ENCODE data around the gene LGALS9.

The LGALS9 gene

DNA sequence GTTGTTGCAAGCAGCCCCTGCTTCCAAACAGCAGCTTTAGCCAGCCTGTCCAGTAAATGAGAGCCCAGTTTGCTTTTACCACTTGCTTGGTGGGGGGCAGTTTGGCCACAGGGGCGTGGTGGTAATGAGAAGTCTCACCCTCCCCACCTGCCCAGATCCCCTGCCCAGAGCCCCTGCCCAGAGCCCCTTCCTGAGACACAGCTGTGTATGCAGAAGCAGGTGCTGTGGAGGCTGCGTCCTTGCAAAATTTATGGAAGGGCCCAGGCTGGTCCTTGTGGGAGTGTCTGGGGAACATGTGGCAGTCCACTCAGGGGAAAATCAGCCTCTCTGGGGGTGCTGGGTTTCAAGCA lies 27.6 kb upstream of the LGALS9 start:
- no peak for DNase-seq (ENCODE audit: low read depth in 2 of 2)

- no peak for DNase-seq (ENCODE audit: low read depth in 2 of 2)
These were observed 26.9 kb upstream of the LGALS9 start for GRCh38 chr17:27603880-27604794.

- no peak for DNase-seq (ENCODE audit: low read depth in 2 of 2)
These were observed 25.6 kb upstream of the LGALS9 start for GRCh38 chr17:27605409-27605808.

DNA sequence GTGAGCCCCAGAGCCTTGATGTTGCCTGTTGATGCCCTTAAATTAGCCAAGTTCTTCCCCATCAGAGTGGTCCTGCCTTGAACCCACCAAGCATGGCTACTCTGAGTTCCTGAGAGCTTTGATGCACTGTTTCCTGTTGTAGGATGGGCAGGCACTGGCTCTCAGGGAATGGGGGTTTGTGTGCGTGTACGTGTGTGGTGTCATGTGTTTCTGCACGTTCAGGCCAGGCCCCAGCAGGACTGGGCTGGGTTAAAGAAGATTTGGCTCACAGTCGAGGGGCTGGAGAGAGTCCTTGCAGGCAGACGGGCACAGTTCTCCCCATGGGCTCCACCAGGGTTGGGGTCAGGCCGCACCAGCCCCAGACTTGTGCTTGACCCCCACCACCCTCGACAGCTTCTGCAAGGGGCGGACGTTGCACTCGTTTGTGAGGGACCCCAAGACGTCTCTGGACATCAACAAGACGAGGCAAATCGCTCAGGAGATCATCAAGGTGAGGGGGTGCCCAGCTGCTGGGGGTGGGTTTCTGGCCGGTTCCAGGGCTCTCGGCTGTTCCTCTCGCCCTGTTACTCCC lies 23.4 kb upstream of the LGALS9 start:
- no peak for DNase-seq (ENCODE audit: low read depth in 2 of 2)

DNA sequence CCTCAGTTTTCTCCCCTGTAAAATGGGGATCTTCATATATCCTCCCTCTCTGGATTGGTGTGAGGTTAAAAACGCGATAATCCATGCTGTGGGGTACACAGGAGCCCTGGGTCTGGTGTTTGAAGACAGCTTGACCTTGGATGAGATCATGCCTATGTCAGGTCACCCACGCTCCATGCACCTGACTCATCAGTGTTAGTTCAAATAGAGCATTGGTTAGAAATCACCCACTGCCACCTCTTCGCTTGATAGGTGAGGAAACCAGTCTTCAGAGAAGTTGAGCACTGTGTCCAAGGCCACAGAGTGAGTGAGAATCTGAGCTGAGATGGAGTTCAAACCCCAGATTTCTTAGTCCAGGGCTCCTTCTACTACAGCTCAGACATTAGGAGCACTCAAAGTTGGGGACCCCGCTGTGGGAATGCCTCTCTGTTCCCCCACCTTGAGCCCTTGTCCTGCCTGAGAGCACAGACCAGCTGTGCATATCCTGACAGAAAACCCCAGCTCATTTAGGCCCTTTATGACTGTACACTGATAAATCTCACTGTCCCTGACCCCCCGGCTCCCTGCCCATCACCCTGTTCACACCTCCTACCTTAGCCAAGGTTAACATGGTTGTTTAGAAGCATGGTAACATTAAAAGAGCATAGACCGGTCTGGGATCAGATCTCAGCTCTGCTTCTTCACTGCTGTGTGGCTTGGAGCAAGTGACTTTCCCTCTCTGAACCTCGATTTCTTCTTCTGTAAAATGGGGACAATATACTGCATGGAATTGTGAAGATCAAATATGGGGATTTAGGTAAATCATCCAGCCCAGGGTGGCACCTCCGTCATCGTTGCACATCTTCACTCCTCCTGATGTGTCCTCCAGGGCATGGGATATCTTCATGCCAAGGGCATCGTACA lies 22.4 kb upstream of the LGALS9 start:
- no peak for DNase-seq (ENCODE audit: low read depth in 2 of 2)

- DNase-seq (ENCODE audit: low read depth in 2 of 2), result no peak
These were observed 21.2 kb upstream of the LGALS9 start for GRCh38 chr17:27609611-27610303.

DNA sequence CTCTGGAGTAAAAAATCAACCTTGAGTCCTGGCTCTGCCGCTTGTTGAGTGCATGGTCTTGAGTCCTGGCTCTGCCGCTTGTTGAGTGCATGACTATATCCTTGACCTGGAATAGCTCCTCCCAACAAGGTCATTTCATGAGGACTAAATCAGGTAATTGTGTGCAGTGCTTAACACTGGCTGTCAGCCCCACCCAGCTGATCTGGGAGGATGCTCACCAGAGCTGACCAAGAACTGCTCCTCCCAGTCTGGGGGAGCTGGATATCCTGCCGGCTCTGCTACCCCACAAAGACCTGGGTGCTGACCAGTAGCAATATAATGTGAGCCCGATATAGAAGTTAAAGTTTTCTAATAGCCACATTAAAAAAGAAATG lies 20.7 kb upstream of the LGALS9 start:
- DNase-seq (ENCODE audit: low read depth in 2 of 2), result no peak

- DNase-seq (ENCODE audit: low read depth in 2 of 2), result no peak
These were observed 18.7 kb upstream of the LGALS9 start for GRCh38 chr17:27612160-27612770.

DNA sequence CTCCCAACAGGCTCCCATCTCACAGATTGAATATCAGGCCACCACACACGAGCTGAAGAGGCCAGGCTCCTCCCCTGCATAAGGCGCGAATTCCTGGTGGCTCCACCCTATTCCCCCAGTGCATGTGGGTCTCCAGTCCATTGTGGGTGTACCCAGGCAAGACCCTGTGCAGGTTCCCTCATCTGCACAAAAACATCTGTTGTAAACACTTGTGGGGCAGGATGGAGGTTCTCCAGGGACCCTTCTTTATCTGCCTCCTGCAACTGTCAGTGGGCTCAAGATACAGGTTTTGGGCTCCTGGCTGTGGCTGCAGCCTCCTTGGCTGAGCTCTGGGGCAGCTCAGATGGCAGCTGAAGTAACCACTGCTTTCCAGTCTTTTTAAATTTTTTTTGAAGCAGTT lies 17.6 kb upstream of the LGALS9 start:
- no peak for DNase-seq (ENCODE audit: low read depth in 2 of 2)

GRCh38 chr17:27615121-27615520 lies 15.9 kb upstream of the LGALS9 start:
- no peak for DNase-seq (ENCODE audit: low read depth in 2 of 2)

GRCh38 chr17:27616414-27616813 lies 14.6 kb upstream of the LGALS9 start:
- DNase-seq (ENCODE audit: low read depth in 2 of 2), result no peak

GRCh38 chr17:27618417-27618816 lies 12.6 kb upstream of the LGALS9 start:
- DNase-seq (ENCODE audit: low read depth in 2 of 2), result no peak

- no peak for DNase-seq (ENCODE audit: low read depth in 2 of 2)
These were observed 10.3 kb upstream of the LGALS9 start for GRCh38 chr17:27620721-27621120.

GRCh38 chr17:27621536-27621935 lies 9.5 kb upstream of the LGALS9 start:
- DNase-seq (ENCODE audit: low read depth in 2 of 2), result no peak

DNA sequence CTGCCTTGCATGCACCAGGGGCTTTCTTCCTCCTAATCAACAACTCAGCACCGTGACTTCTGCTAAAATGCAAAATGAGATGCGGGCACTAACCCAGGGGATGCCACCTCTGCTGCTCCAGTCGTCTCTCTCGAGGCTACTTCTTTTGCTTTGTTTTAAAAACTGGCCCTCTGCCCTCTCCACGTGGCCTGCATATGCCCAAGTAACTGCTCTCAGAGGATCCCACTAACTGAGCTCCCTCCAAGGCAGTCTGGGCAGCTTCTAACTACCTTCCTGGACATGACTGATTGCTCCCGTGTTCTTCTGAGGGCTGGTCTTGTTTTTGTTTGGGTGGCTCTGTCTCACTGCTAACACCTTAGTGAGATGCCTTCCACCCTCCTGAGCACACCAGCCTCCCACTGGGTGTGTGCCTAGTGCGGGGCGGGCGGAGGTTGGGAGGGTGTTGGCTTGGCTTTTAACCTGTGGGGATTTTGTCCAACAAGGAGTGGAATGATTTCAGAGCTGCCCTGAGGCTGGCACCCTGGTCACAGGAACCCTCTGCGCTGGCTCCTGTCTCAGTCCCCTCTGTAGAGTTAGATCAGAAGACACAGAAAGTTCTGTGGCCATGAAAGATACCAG lies 8.9 kb upstream of the LGALS9 start:
- DNase-seq (ENCODE audit: low read depth in 2 of 2), result no peak

GRCh38 chr17:27622986-27623385 lies 8.0 kb upstream of the LGALS9 start:
- no peak for DNase-seq (ENCODE audit: low read depth in 2 of 2)

DNA sequence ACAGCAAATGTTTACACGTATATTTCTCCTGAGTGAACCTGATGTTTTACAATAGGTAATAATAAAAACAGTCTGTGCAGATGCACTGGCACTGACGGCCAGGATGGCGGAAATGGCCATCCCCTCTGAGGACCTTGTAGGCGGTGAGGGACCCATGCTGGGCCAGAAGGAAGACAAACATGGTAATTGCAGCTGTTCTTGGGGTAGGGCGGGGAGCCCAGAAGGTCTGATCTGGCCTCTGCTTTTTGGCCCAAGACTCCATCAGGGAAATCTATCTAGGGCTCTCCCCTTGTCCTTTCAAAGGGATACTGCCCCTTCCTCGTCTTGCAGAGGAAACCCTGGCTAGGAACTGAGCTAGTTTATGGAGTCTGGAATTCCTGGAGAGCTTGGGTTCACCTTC lies 7.4 kb upstream of the LGALS9 start:
- no peak for DNase-seq (ENCODE audit: low read depth in 2 of 2)

DNA sequence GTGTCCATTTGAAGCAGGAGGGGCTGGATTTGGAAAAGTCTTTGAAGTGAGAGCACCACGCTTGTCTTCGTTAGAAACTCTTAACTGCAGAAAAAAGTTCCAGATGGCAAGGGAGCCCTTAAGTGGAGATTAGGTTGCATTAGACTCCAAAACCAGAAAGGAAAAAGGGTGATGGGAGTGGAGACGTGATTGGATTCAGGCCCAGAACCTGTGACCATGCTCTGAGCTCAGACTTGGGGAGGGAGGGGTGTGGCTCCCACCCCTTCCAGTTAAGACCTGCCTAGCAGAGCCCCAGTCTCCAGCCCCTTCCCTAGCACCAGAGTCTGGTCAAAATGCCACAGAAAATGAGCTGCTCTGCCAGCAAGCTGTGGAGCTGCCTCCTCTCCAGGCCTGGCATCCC lies 6.4 kb upstream of the LGALS9 start:
- no peak for DNase-seq (ENCODE audit: low read depth in 2 of 2)

- no peak for DNase-seq (ENCODE audit: low read depth in 2 of 2)
These were observed 5.1 kb upstream of the LGALS9 start for GRCh38 chr17:27625856-27626255.

DNA sequence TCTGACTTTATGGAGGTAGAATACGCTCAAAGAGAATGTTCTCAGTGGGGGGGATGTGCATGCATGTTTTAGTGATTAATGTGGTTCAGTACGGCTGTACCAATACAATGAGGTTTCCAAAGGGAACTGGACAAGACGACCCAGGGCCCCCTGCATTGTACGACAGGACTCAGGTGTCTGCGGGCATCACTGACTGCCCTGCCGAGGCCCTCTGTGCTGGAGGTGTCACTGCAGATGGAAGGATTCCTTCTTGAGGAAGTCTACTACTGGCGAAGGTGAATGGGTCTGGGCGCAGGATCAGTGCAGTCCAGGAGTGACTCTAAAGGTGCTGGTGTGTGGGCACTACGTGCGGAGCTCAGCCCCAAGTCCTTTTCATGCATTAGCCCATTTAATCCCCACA lies 3.5 kb upstream of the LGALS9 start:
- no peak for DNase-seq (ENCODE audit: low read depth in 2 of 2)

GRCh38 chr17:27628376-27628775 lies 2.6 kb upstream of the LGALS9 start:
- DNase-seq (ENCODE audit: low read depth in 2 of 2), result no peak

All from stimulated activated CD8-positive, alpha-beta memory T cell treated with anti-CD3 and anti-CD28 coated beads, Interleukin-2, amount 100 ng/mL, for 1 hour (primary cell).